GM18505 (cell line): ENCODE data around the gene S100A5.

ENCODE experiments used
- ATAC-seq: cut with Tn5 transposase; IDR thresholded peaks from one replicate; pipeline ENCODE4 v1.9.1; 2021; ENCODE audit not compliant: unreplicated experiment
- POLR2A ChIP-seq: IDR thresholded peaks from 4 replicates; pipeline ENCODE4 v1.6.1; 2011; ENCODE audit warnings: borderline replicate concordance; ENCODE audit not compliant: insufficient read depth, insufficient read length; ENCODE audit errors: extremely low read depth

The S100A5 gene

DNA sequence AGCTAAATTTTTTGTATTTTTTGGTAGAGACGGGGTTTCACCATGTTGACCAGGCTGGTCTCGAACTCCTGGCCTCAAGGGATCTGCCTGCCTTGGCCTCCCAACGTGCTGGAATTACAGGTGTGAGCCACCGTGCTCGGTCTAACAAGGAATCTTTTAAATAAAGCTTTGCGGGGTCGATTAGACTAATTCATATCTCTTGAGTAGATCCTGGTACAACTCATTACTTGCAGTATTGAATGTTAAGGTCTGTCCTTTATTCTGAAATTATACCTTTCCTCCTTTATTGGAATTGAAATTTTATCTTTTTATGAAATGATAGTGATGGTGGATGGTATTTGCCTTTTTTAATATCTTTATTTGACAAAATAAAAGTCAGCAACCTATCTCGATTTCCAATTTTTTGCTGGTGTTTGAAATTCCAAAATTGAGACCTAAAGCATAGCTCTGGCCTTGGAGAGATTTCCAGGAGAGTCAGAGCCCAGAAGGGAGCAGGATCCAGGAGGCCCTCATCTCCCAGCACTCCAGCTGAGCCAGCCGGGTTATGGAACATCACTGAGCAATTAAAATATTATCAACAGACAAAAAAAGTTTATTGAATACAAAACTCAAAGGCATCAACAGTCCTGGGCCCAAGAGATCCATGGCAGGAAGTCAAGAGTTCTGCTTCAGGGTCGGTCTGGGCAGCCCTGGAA lies 20.2 kb upstream of the S100A5 start:
- no peak for TF ChIP-seq POLR2A
- ATAC-seq = no peak

GRCh38 chr1:153560241-153560640 lies 19.5 kb upstream of the S100A5 start:
- no peak for ATAC-seq

DNA sequence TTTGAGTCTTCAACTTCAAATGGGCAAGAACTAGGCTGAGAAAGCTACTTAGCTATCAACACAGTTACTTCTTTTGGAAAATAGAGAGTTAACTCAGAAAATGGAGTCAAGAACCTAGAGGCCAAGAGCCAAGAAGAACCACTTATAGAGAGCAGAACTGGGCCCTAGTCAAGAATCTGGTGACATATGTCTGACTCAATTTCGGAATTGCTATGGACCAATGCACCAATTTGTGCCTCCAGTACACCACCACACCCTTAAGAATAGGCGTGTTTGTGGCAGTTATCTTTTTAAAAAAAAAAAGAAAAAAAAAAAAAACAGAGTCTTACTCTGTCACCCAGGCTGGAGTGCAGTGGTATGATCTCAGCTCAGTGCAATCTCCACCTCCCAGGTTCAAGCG lies 17.1 kb upstream of the S100A5 start:
- ATAC-seq = no peak
- no peak for TF ChIP-seq POLR2A

More at GRCh38 chr1:153560241-153560640, 19.5 kb upstream of the S100A5 start:
- TF ChIP-seq POLR2A = no peak

GRCh38 chr1:153556348-153556747 lies 15.6 kb upstream of the S100A5 start:
- TF ChIP-seq POLR2A = no peak
- ATAC-seq = no peak

DNA sequence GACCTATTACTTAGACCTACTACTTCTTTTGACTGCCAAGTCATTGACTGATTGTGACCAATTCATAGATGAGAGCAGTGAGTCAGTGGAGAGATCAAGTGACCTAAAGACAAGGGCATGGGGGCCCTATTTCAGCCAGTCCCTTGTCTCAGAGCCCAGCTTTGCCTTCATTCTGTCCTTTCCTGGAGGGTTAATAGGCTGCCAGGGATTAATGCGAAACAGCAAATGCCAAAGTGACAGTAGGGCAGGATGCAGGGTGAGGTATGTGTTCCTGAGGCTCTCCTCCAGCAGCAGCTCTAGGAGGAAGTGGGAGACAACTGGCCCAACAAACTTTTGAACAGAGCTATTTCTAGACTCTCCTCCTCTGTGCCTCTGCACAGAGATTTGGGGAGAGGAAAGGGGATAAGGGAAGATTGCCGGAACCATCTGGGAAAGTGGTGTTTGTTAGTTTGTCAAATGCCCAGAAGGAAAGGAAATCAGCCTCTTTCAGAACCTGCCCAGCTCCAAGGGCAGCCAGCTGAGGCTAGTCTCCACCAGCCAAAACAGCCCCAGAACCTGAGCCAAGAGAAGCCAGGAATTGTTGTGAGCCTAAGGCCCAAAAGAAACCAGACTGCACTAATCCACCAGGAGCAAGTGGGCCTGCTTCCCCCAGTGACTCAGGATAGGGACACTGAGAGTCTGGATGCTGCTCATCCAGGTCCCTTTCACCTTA lies 13.3 kb upstream of the S100A5 start:
- no peak for TF ChIP-seq POLR2A

GRCh38 chr1:153553096-153553495 lies 12.4 kb upstream of the S100A5 start:
- no peak for ATAC-seq
- no peak for TF ChIP-seq POLR2A

More for the DNA sequence above, 13.3 kb upstream of the S100A5 start:
- ATAC-seq = no peak

DNA sequence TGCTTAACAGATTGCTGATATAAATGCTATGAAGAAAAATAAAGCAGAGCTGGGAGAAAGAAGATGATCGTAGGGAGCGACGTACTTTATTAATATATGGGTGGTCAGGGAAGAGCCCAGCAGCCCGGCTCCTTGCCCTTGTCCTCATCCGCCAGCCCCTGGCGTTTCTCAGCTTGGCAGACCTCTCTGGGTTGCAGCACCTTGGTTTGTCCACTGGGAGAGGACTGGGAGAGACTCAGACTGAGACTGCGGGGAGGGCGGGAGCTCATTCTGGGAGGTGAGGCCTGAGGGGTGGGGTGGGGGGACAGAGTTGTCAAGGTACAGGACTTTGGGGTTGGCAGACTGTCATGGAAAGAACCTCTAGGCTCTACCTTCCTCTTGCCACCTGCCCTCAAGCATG lies 11.6 kb upstream of the S100A5 start:
- TF ChIP-seq POLR2A = no peak
- ATAC-seq = no peak

DNA sequence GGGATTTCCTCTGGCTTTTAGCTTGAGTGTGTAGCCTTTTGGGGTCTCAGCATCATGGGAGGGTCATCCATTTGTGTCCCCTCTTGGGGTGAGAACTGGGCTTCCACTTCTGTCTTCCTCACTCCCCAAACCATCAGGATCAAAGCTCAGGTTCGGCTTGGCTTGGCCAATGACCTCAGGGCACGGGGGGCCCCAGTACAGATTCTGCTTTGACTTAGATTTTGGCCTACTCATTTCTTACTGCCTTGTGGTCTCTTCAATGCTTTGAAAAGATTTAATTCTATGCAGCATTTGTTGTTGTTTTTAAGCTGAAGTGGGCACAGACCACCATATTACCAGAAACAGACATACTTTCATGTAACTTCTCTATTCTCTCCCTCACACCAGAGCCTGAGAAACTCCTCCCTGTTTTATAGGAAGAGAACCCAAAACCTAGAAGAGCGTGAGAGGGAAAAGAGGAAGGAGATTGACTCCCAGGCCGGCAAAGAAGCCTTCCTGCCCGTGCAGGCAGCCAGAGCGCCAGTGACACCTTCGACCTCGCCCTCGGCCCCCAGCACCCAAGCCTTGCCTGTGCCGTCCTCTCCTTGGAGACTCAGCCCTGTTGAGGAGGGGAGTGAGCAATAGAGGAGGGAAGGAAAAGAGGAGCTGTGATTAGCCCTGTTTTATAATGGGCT lies 10.2 kb upstream of the S100A5 start:
- no peak for ATAC-seq
- no peak for TF ChIP-seq POLR2A

GRCh38 chr1:153550398-153550758 lies 9.6 kb upstream of the S100A5 start:
- no peak for ATAC-seq
- TF ChIP-seq POLR2A = no peak

- TF ChIP-seq POLR2A = no peak
- ATAC-seq = no peak
These were observed 9.1 kb upstream of the S100A5 start for GRCh38 chr1:153549741-153550397.

DNA sequence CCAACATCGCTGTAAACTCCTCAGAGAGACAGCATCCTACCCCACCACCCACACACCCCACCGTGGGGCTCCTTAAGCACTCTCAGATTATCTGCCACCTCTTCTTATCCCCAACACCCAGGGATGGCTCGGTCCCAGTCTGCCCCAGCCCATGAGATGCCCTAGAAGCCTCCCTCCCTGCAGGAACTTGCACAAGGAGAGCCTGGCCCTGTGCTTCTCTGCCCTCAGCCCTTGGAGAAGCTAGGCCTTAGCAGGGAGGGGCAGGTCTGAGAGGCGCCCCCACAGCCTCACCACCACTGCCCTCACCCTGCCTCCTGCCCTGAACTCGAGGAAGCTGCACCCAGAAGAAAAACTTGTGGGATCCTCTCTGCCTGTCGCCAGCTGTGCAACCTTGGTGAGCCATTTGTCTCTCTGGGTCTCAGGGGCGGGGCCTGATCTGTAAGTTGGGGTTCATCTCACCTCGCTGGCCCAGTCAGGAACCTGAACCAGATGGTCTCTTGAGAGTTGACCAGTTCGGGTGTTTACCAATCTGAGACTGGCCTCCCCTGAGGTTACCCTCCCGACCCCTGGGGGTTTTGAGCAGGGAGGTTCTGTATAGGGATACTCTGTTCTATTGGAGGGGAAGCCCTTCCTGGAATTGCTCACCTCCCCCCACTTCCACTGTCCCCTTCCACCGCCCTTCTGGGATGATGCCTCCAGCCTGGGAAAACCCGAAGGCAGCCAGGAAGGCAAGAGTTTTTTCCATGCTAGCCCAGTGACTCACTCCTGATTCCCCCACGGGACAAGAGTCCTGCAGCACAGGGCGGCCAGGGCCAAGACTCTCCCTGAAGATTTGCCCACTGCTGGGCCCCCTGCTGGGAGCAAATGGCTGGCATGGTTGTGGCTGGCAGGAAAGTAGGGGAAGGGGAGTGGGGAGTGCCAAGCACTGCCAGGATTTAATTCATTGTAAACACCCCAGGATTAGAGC lies 8.3 kb upstream of the S100A5 start, which contains the start of gene S100A3:
Gene S100A3, minus strand, starts transcription at position 537 of the 967 bp plus-strand sequence. CDS start 773 bp downstream, outside the sequence.
- no peak for TF ChIP-seq POLR2A

More for the DNA sequence above, 8.3 kb upstream of the S100A5 start, which contains the start of gene S100A3:
- ATAC-seq = no peak
